IPS-NIHi7 (cell line): Measurements from ENCODE around the gene FAXDC2.
"Not testable (repeated sequence)": the region's sequence is repeated elsewhere in the genome, so short reads cannot be mapped to it uniquely, and the experiment has no call there.

Experiments used
- DNase-seq: peaks from one replicate; pipeline ENCODE4 v3.0.0; 2012; ENCODE audit warnings: mixed read lengths; ENCODE audit errors: extremely low spot score

The FAXDC2 gene

DNA sequence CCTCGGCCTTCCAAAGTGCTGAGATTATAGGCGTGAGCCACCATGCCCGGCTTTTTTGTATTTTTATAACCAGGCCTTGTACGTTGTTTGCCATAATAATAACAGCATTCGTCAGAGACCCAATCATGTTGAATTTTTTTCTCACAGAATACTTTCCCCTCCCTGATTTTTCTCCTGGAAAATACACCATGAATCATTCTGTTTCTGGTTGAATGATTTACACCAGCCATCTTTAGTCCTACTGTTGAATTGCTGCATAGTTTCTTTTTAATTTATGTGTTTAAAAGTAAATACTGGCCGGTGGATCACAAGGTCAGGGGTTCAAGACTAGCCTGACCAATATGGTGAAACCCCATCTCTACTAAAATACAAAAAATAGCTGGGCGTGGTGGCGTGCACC, 11.5 kb upstream of the FAXDC2 start:
- no peak for DNase-seq

DNA sequence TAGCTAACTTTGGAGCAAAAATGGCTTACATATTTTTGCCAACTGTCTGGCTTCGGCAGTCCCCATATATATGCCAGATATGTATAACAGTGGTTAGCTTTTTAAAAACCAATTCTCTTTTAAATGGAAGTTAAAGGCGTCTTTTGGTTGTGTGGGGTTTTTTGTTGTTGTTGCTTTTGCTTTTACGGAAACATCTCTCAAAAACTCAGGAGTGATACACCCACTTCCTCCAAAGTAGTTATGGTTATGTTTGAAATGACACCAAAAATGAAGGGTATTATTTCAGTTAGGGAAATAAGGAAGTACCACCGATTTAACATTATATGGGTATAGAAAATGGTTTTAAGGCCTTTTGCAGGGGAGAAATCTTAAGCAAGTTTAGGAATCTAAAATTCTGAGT, 10.4 kb upstream of the FAXDC2 start:
- no peak for DNase-seq

DNA sequence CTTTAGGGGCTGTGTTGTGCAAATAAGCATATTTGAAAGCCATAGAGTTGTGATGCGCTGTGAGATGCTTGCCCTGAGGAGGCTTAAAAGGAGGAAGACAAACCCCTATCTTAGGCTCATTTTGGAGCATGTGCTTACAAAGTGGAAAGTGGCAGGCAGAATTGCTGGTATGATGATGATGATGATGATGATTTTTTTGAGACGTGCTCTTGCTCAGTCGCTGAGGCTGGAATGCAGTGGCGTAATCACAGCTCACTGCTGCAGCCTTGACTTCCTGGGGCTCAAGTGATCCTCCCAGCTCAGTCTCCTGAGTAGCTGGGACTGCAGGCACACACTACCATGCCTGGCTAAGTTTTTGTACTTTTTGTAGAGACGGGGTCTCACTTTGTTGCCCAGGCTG, 9.7 kb upstream of the FAXDC2 start:
- no peak for DNase-seq

DNA sequence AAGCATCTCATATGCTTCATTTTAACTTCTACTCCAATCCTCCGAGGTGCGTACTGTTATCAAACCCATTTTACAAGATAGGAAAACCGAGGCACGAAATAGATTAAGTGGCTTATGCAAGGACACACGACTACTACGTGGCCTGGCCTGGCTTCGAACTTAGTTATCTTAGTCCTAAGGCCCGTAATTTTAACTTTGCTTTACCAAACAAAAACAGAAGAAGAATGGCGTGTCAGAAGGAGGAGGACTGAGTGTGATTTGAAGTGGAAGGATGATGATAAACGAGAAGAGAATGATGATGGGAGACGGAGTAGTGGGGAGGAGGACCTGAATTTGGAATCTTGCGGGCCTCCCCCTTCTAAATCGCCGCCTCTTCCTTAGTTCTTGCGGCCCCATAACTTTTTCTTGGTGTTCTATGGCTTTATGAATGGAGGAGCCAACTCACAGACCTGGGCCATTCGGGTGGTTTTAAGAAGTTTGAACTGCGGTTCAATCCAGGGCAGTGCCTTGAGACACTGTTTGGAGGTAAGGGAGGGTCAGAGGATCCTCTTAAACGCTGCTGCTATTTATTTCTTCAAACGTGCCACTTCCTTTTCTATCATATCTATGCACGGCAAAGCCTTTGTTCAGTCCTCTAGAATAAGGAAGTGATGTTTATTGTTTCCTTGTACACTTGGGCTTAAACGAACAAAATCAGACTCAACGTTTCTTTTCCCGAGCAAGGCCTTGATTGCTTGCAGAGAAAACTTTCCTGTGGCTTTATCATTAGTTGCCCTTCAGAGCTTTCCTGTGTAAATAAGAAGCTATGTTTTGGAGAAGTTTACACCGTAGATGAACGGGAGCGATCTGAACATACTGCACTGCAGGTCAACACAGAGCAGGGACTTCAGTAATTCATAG, 8.8 kb upstream of the FAXDC2 start:
- no peak for DNase-seq

DNA sequence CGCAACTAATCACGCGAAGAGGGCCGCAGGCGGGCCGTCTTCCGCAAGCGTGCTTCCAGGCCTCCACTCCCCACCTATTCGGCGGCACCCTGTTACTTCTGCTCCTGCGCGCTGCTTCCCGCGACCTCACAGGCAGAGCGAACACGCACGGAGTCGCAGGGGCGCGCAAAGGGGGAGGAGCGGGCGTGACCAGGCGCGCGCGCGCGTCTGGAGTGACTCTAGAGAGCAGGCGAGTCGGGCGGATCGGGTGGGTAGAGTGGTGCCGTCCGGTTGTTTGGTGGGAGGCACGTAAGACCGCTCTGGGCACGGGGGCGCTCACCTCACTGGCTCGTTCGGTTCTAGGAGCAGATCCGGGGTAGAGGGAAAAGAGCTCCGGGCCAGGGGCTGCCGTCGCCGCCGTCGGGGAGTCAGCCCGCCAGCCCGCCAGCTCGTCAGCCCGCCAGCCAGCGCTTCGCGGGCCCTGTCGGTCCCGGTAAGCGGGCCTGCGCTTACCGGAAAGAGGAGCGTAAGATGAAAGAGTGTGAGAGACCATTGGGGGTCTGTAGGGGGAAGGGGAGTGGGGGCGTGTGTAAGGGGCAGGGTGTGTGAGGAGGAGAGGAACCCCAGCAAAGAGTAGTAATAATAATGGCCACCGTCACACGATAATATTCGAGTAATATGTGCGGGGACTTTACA, 8.0 kb upstream of the FAXDC2 start, which contains the start of gene CNOT8:
Gene CNOT8, plus strand, starts transcription at position 331 of the 675 bp plus-strand sequence. CDS start 4,652 bp downstream, outside the sequence.
- peak; percentile 92 for DNase-seq

DNA sequence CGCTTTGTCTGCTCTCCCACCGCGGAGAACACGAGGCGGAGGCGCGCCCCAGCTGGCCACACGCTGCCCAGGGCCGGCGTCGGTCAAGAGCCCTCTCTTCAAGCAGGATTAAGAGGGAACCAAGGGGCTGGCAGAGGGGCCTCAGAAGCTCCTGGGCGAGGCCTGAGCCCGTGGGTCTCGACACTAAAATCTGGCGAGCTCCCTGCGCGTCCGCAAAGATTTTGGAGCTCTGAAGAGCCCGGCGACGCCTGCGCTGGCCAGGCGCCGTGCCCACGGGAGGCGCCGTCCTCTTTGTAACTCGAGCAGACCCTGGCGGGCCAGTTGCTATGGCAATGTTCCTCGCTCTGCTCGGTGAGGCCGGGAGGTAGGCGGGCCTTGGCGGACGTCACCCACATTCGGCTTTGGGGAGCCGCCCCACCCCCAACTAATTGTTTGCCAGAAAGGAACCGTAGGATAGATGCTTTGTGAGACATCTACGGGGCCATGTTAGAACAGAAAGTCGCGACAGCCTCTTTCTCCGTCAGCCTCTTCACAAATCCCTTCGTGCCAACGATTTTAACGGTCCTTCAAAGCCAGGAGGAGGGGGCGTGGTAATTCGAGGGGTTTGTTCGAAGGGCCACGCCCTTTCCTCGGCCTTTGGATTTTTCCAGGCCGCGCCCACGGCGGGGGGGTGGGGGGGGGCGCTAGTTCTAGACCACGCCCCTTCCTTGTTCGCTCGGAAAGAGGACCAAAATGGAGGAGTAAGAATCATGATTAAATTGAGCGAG, 7.3 kb upstream of the FAXDC2 start:
- DNase-seq, result peak; percentile 92

DNA sequence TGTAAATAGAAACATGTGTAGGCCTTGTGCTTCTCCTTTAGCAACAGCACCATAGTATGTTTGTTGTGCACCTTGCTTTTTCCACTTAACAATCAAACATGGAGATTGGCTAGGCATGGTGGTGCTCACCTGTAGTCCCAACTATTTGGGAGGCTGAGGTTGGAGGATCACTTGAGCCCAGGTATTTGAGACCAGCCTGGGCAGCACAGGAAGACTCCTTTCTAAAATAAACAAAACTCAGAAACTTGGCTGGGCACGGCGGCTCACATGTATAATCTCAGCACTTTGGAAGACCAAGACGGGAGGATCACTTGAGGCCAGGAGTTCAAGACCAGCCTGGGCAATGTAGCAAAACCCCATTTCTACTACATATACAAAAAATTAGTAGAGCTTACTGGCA, 948 bp upstream of the FAXDC2 start:
- DNase-seq, result no peak

DNA sequence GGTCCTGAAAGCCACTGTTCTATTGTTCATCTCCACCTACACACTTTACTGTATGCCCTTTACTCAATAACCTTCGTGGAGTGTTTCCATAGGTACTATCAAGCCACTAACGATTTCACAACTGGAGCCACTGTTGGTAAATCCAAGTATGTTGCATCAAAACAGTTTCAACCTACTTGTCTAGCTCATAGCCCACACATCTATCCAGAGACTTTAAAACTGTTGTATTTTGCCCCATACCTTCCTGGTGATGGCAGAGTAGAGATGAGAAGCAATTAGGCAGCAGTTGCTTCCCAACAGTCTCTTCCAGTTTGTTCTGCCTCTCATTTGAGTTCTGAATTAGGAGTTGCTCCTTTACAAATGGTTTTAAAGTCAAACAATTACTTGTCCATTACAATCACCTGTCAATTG, 607 bp downstream of the FAXDC2 start:
- no peak for DNase-seq

DNA sequence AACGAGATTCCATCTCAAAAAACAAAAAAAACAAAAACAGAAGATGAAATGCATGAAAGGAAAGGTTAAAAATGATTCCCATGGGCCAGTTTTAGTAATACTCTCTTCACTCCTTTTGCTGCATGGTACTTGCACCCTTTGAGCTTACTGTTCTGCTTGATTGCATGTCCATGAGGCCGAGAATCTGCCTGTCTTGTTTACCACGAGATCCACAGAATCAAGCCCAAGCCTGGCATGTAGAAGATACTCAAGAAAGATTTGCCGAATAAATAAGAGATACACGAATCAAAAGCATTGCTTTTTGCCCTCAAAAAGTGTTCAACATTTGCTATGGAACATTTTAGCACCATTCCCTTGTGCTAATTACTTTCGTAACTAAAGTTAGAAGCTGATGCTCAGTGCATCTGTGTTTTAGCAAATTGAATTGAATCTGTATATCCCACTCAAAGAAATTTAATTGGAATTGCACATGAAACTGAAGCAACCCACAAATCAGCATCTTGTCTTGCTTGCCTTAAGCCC, 1.1 kb downstream of the FAXDC2 start:
- DNase-seq, result no peak

DNA sequence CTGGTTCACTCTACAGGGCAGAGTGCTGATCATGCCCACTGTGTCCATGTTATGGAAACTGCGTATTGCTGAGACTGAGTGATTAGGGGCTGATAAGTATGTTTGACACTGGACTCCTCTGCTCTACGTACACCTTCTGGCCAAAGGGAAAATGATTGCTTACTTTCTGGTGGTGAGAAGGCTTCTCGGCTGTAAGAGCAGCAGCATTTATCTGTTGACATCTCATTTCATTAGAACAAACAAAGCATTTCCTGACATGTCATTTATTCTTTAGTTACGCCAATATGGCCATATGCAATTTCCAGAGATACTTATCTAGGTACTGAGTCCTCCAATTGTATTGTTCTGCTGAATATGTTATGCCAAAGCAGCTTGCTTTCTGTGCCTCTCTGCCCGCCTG, 5.6 kb downstream of the FAXDC2 start:
- DNase-seq, result no peak

DNA sequence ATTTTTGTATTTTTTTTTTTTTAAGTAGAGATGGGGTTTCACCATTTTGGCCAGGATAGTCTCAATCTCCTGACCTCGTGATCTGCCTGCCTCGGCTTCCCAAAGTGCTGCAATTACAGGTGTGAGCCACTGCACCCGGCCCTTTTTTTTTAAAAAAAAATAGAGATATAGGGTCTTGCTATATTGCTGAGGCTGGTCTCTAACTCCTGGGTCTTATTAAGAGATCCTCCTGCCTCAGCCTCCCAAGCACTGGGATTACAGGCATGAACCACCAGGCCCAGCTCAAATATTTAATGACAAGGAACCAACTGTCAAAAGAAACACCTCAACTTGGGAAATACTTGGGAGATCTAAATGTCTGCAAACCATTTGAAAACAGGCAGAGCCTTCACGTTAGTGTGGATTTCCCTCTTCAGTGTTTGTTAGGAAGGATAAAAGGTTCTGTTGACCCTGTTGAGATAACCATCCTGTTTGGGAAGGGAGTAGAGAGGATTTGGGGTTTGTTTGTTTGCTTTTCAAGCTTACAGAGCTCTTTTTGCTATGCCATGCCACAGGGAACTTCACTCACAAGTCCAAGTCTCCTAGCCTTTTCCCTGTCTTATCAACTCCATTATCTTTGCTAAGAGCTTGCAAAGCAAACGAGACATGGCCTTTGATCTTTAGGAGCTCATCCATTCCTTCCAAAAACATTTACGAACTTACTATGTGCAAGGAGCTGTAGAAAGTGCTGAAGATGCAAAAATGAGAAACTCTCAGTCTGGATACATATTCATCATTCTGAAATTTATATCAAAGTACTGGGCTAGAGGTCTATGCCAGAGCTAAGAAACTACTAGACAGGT, 7.5 kb downstream of the FAXDC2 start:
- no peak for DNase-seq

DNA sequence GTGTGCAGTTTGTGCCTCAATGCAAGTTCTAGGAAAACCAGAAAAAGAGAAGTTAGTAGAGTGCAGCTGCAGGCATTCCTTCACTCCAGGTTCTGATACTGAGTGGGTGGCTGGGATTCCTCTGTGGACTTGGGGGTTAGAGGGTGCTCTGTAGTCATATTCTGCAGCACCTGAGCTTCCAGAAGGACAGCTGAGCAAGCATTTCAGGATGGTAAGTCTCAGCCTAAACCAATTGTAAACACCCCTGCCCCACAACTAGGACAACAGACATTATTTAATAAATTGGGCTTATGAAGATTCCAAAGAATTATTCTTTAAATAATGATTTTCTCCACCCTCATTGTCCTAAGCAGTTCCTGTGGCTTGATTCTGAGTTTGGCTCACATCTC, 9.1 kb downstream of the FAXDC2 start:
- DNase-seq, result no peak

DNA sequence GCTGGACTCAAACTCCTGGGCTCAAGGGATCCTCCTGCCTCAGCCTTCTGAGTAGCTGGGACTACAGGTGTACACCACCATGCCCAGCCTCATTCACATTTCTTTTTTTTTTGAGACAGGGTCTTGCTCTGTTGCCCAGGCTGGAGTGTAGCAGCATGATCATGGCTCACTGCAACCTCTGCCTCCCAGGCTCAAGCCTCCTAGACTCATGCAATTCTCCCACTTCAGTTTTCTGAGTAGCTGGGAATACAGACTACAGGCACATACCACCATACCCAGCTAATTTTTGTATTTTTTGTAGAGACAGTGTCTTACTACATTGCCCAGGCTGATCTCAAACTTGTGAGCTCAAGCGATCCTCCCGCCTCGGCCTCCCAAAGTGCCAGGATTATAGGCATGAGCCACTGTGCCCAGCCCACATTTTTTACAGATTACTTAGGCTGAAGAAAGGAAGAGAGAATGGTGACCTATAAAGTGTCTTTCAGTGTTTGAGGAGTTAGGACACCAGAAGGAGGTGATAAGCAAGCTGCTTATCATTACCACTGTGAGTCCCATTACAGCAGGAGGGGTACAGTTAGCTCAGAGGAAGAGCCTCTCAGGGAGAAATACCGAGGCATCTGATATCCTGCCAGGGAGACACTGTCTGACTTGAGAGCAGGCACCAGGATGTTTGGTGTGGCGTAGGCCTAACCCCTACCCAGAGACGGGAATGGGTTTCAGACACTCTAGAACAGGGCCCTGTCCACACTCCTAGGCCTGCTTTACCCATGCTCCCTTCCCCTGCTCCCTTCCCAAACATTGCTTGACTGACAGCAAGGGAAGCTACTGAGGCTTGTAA, 9.7 kb downstream of the FAXDC2 start:
- no peak for DNase-seq

DNA sequence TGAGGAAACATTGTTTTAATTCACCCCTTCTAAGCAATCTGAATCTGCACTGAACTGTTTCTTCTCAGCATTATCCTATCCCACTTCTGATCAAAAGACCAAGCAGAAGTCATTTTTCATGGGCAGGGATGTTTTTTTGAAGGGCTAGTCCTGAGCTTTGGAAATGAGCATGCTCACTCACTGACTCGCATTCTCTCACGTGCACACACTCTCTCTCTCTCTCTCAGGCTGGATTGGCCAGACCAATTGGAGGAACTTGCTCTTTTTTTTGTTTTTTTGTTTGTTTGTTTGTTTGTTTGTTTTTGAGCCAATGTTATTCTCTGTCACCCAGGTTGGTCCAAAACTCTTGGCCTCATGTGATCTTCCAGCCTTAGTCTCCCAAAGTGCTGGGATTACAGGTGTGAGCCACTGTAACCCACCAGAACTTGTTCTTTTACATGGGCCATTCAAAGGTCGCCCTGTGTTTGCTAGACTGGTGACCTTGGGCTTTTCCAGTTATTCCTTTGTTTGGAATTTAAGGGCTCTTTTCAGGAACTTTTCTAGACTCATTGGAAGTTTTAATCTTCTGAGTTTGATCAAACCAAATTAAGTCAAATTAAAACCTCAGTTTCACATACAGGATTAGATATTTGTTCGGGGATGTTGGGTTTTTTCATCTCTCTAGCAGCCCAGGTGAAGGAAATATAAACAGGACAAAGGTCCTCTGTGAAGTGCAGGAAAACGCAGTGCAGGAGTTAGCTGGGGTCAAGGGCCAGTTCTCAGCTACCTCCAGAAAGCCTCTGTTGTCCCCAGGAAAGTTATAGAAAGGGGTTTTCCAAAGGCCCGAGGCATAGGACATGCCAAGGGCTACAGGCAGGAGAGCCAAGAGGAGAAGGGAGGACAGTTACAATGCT, 13.1 kb downstream of the FAXDC2 start:
- DNase-seq, result no peak

DNA sequence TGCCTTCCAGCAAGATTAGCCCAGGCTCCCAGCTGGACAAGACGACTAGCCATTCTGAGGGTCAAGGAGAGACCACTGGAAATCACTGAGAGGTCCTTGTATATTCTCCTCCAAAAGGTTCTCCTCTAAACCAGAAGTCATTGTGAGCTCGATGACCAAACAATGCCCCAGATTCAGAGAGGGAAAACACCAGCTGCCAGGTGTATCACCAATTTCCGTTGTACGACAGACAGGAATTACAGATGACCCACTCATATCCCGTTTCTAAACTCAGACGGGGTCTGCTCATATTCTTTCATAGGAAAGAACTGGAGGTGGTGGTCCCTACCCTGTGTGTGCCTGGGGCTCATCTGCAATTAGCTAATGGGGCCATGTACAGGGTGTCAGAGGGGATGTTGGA, 14.2 kb downstream of the FAXDC2 start:
- no peak for DNase-seq

DNA sequence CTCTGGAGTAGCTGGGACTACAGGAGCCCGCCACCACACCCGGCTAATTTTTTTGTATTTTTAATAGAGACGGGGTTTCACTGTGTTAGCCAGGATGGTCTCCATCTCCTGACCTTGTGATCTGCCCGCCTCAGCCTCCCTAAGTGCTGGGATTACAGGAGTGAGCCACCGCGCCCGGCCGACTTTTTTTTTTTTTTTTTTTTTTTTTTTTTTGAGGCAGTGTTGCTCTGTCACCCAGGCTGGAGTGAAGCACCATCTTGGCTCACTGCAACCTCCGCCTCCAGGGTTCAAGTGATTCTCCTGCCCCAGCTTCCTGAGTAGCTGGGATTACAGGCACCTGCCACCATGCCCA, 14.7 kb downstream of the FAXDC2 start:
- not testable (repeated sequence) for DNase-seq

DNA sequence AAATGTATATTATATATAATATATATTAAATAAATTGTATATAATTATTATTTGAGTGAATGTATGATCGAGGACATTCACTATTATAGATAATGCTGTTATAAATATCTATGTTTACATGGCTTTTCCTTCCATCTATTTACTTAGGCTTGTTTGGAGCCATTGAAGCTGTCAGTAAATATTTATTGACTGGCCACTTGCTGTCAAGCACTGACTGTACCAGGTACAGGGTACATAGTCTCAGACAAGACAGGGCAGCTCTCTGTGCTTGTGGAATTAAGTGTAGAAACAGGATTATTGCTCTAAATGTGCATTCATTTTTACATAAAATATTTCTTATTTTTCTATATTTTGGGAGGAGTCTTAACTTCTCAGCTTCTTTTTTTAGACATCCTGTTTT, 16.4 kb downstream of the FAXDC2 start:
- DNase-seq, result no peak

DNA sequence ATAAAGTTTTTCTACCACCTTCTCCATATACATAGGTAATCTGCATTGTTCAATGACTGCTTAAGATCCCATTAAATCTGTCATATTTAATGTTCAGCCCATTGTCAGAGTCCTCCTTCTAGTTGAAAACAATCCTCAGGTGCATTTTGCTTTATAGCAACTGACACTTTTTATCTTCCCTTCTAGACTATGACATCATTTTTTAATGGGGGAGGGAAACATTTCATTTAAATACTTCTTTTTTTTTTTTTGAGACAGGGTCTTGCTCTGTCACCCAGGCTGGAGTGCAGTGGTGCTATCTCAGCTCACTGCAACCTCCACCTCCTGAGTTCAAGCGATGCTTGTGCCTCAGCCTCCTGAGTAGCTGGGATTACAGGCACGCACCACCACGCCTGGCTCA, 17.6 kb downstream of the FAXDC2 start:
- not testable (repeated sequence) for DNase-seq

DNA sequence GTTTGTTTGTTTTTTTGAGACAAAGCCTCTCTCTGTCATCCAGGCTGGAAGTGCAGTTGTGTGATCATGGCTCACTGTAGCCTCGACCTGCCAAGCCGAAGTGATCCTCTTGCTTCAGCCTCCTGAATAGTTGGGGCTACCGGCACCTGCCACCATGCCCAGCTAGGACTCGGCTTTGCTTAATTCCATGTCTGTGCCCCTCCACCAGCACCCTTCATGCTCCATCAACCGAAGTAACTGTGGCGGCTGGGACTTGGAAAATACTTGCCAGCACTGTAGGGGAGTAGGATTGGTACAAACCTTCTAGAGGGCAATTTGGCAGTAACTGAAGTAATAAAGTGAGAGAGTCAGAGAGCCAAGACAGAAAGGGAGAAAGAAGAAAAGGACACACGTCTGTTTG, 19.0 kb downstream of the FAXDC2 start:
- no peak for DNase-seq
